ENCODE results near the gene MDM2.

DNA sequence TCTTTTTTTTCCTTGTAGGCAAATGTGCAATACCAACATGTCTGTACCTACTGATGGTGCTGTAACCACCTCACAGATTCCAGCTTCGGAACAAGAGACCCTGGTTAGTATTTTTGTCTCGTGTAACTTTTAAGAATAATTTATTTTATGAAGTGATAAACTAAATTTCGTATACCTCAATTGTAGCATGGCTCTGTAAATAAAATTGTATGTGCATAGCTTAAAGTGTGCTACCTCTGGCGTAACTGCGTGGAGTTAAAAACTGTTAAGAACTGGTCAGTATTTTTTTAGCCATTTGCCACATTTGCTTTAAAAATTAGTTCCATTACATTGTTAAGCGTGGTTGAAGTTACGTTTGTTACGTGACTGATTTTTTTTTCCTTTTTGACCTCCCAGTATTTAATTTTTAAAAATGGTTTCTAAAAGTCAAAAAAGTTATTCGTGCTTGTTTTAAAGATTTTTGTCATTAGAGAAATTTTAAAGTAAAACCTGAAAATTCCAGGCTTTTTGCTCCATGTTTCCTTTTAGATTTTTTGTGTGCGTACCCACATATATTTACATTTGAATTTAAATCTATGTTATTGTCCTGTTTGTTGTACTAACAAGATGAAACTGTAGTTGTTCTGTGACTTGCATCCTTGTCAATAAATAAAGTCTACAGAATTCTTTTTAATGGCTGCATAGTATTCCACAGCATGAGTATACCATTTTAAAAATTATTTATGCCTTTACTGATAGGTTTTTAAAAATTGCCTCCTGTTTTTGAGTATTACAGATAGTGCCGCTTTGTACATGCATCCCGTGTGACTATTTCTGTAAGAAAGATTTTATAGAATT is 1.4 kb downstream of the MDM2 start:
- TF ChIP-seq CTCF (IDR thresholded peaks at IDR 0.05) (no peak), POLR2A (IDR thresholded peaks at IDR 0.05) (no peak)

Measured in uterus (tissue), 2 donors.